OCI-LY1 (cell line): ENCODE data around the gene BRIP1.

Experiments
- EZH2 ChIP-seq: fragments of 200-600 bp; sonication (generic), shearing (Covaris generic); IDR thresholded peaks from 2 replicates; pipeline ENCODE4 v1.8.0; 2017; ENCODE audit warnings: borderline replicate concordance, mixed run types, mild to moderate bottlenecking, antibody characterized with exemption, low read length, moderate library complexity, mixed read lengths
- TF ChIP-seq, protein P1 (sequence below): fragments of 200-600 bp; sonication (generic), shearing (Covaris generic); IDR thresholded peaks from 2 replicates; pipeline ENCODE4 v1.5.1; 2017; ENCODE audit warnings: mild to moderate bottlenecking, antibody characterized with exemption, low read length, moderate library complexity, mixed read lengths

DNA sequence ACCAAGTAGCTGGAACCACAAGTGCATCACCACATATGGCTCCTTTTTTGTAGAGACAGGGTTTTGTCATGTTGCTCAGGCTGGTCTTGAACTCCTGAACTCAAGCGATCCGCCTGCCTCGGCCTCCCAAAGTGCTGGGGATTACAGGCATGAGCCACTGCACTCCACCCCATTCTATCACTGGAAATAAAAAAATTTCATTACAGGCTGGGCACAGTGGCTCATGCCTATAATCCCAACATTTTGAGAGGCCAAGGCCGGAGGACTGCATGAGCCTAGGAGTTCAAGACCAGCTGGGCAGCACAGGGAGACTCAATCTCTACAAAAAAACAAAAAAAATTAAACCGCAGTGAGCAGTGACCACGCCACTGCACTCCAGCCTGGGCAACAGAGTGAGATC lies 60.1 kb downstream of the BRIP1 start:
- TF ChIP-seq, protein P1, sequence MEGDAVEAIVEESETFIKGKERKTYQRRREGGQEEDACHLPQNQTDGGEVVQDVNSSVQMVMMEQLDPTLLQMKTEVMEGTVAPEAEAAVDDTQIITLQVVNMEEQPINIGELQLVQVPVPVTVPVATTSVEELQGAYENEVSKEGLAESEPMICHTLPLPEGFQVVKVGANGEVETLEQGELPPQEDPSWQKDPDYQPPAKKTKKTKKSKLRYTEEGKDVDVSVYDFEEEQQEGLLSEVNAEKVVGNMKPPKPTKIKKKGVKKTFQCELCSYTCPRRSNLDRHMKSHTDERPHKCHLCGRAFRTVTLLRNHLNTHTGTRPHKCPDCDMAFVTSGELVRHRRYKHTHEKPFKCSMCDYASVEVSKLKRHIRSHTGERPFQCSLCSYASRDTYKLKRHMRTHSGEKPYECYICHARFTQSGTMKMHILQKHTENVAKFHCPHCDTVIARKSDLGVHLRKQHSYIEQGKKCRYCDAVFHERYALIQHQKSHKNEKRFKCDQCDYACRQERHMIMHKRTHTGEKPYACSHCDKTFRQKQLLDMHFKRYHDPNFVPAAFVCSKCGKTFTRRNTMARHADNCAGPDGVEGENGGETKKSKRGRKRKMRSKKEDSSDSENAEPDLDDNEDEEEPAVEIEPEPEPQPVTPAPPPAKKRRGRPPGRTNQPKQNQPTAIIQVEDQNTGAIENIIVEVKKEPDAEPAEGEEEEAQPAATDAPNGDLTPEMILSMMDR: no peak
- TF ChIP-seq EZH2: no peak
